IPS DF 4.7 (cell line): ENCODE results near the gene WEE1.
"Not testable (repeated sequence)": the region's sequence is repeated elsewhere in the genome, so short reads cannot be mapped to it uniquely, and the experiment has no call there.

Source experiments
- DNase-seq: peaks from one replicate; pipeline ENCODE4 v3.0.0-alpha.2; 2013; ENCODE audit warnings: low spot score; ENCODE audit errors: extremely low read depth

Gene WEE1

DNA sequence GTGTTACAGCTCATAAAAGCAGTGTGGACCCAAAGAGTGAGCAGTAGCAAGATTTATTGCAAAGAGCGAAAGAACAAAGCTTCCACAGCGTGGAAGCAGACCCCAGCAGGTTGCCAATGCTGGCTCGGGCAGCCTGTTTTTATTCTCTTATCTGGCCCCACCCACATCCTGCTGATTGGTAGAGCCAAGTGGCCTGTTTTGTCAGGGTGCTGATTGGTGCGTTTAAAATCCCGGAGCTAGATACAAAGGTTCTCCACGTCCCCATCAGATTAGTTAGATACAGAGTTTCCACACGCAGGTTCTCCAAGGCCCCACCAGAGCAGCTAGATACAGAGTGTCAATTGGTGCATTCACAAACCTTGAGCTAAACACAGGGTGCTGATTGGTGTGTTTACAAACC, 48.9 kb downstream of the WEE1 start:
- not testable (repeated sequence) for DNase-seq

GRCh38 chr11:9623053-9623452, 49.6 kb downstream of the WEE1 start:
- DNase-seq: not testable (repeated sequence)

GRCh38 chr11:9624448-9624847, 51.0 kb downstream of the WEE1 start:
- no peak for DNase-seq

DNA sequence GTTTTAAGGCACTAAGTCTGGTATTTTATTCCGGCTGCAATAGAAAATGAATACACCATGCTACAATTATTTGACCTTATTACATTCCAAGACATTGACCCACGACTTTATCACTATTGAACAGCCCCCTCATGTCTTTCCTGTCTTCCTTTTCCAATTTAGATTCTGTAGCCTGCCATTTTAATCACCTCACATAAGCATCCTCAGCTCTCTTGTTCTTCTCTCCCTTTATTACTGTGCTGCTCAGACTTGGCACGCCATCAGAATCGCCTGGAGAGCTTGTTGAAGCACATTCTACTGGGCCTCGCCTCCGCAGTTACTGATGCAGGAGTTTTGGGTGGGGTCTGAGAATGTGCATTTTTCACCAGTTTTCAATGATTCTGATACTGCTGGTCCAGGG, 51.7 kb downstream of the WEE1 start:
- no peak for DNase-seq

DNA sequence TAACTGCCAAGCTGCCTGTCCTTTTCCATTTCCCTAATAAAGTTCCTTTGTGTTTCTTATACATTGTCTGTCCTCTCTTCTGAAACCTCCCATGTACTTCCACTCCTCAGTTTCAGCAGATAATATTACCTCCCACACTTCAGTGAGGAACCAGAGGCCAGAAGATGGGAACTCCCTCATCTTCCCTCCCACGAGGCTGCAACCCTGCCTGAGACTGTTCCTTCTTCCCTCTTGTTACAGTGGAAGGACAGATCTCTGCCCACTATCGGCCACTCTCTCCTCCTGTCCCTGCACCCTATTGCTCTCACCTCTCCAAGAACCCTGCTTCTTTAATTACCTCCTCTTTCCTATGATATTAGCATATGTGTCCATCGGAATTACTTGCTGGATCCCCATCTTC, 52.3 kb downstream of the WEE1 start:
- DNase-seq: no peak

DNA sequence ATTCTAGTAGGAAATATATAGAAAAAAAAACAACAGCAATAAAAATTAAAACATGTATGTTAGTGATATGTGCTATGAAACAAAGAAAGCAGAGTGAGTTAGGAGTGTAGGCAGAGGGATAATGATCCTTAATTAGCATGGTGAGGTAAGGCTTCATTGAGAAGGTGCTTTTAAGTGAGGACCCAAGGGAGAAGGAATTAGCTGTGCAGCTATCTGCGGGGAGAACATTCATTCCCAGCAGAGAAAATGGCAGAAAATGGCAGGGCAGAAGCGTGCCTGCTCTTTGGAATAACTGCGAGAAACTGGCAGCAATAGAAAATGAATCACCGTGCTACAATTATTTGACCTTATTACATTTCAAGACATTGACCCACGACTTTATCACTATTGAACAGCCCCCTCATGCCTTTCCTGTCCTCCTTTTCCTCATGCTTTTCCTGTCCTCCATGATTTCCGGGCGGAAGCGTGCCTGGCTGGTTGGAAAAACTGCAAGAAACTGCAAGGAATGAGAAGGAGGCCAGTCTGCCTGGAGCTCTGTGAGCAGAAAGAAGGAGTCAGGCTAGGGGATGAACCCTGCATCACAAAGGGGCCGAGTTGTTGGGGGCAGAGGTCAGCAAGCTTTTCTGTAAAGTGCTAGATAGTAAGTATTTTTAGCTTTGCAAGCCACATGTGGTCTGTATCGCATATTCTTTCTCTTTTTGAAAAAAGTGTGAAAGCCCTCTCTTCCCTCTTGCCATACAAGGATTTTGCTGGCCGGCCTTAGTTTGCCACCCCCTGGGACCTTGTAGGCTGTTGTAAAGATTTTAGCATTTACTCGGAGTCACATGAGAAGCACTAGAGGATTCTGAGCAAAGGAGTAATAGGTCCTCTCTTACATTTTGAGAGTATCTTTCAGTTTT, 53.3 kb downstream of the WEE1 start:
- peak; percentile 74 for DNase-seq

GRCh38 chr11:9629064-9629463, 55.6 kb downstream of the WEE1 start:
- no peak for DNase-seq

GRCh38 chr11:9633679-9634078, 60.2 kb downstream of the WEE1 start:
- DNase-seq: no peak

DNA sequence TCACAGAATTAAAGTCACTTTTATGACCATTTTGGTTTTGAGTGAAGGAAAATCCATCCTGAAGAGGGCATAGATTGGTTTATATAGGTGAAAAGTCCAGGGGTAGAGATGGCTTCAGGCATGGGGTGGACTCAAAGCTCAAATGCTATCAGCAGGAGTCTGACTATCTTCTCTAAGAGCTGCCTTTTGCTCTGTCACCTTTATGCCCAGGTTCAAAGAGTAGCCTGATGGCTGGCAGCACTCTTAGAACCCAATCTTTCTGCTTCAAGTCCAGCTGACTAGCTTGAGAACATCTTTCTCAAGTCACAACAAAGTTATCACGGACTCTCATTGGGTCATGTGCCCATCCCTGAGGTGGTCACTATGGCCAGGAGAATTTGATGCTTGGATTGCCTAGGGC, 63.2 kb downstream of the WEE1 start:
- no peak for DNase-seq

- DNase-seq: no peak
Measured at GRCh38 chr11:9639099-9639498, 65.6 kb downstream of the WEE1 start.
